B cell (primary cell): ENCODE results near the gene FAM168A. TPM values are rescaled to one million over a fixed set of nuclear protein-coding genes. Genes with fewer than 3 reads are reported as not detected.

Experiments used
- ATAC-seq: fragments of 200-7000 bp; cut with Tn5 transposase; one replicate; pipeline ENCODE4 v1.10.0; 2021; ENCODE audit warnings: low read depth, mild to moderate bottlenecking, moderate number of reproducible peaks, moderate library complexity
- CTCF ChIA-PET: fragments of 350-600 bp; sonication (Branson Sonifier 250); formaldehyde crosslinking; loops from one replicate; lab custom pipeline; 2021; ENCODE audit warnings: antibody characterized with exemption, inconsistent platforms; lab: Charles Lee
- POLR2A ChIA-PET: fragments of 350-600 bp; sonication (Branson Sonifier 250); formaldehyde crosslinking; loops from one replicate; lab custom pipeline; 2021; ENCODE audit warnings: antibody characterized with exemption; lab: Charles Lee
- DNase-seq: peaks from one replicate; pipeline ENCODE4 v3.0.0; 2013
- H2AFZ ChIP-seq: 2 replicates; pipeline ENCODE4 v1.6.1; 2012; ENCODE audit warnings: mild to moderate bottlenecking, low read depth, low read length; ENCODE audit not compliant: insufficient read depth, poor library complexity, severe bottlenecking
- H3K27ac ChIP-seq, 2 donors: 1 replicate in 1 of 2; 2 replicates in 1 of 2; pipeline ENCODE4 v1.5.1; 2012 to 2013; ENCODE audit warnings: low read length in 2 of 2, mild to moderate bottlenecking in 2 of 2, moderate library complexity in 1 of 2
- H3K27me3 ChIP-seq, 4 experiments: fragments of 200-600 bp in 1 of 4; sonication (generic) in 1 of 4; replicated peaks in 1 of 4; 1 replicate in 2 of 4; 2 replicates in 2 of 4; pipeline versions ENCODE4 v1.6.1 to v1.7.0; 2013 to 2016; ENCODE audit warnings: low read length in 3 of 4, mild to moderate bottlenecking in 2 of 4, mixed read lengths in 1 of 4, moderate library complexity in 1 of 4; ENCODE audit not compliant: insufficient read depth in 4 of 4, control insufficient read depth in 3 of 4; ENCODE audit errors: control extremely low read depth in 1 of 4
- H3K36me3 ChIP-seq, 2 experiments: replicated peaks in 1 of 2; 1 replicate in 1 of 2; 2 replicates in 1 of 2; pipeline versions ENCODE4 v1.6.1 to v1.7.1; 2013; ENCODE audit warnings: low read length in 1 of 2; ENCODE audit not compliant: insufficient read depth in 2 of 2, control insufficient read depth in 1 of 2; ENCODE audit errors: control extremely low read depth in 1 of 2, extremely low read depth in 1 of 2
- H3K4me1 ChIP-seq, 2 donors: fragments of 200-600 bp in 1 of 2; sonication (generic) in 1 of 2; 1 replicate in 1 of 2; 2 replicates in 1 of 2; pipeline versions ENCODE4 v1.5.1 to v1.6.1; 2013 to 2017; ENCODE audit warnings: low read length in 2 of 2; ENCODE audit not compliant: control insufficient read depth in 2 of 2, insufficient read depth in 2 of 2
- H3K4me2 ChIP-seq: replicated peaks from 2 replicates; pipeline ENCODE3; 2012; ENCODE audit warnings: mild to moderate bottlenecking, low read depth, low read length; ENCODE audit not compliant: poor library complexity, severe bottlenecking
- H3K4me3 ChIP-seq, 5 experiments: fragments of 200-600 bp in 1 of 5; sonication (generic) in 1 of 5; 1 replicate in 3 of 5; 2 replicates in 2 of 5; pipeline versions ENCODE4 v1.5.1 to v1.7.0; 2011 to 2016; ENCODE audit warnings: low read length in 4 of 5, mild to moderate bottlenecking in 4 of 5, low read depth in 2 of 5, control low read depth in 1 of 5, moderate library complexity in 1 of 5; ENCODE audit not compliant: insufficient read depth in 1 of 5; ENCODE audit errors: control extremely low read depth in 1 of 5, extremely low read depth in 1 of 5
- H3K79me2 ChIP-seq: fragments of 200-600 bp; sonication (generic); one replicate; pipeline ENCODE4 v1.6.0; 2016; ENCODE audit warnings: low read length; ENCODE audit not compliant: control insufficient read depth, insufficient read depth
- H3K9ac ChIP-seq: fragments of 200-600 bp; sonication (generic); 2 replicates; pipeline ENCODE4 v1.6.1; 2017; ENCODE audit warnings: mild to moderate bottlenecking, low read length, moderate library complexity
- H3K9me3 ChIP-seq, 3 donors: one replicate each; pipeline versions ENCODE4 v1.6.1 to v1.7.1; 2013; ENCODE audit warnings: low read length in 2 of 3; ENCODE audit not compliant: control insufficient read depth in 2 of 3, insufficient read depth in 1 of 3; ENCODE audit errors: control extremely low read depth in 1 of 3
- H4K20me1 ChIP-seq: 2 replicates; pipeline ENCODE4 v1.6.0; 2012; ENCODE audit warnings: mild to moderate bottlenecking, low read length; ENCODE audit not compliant: insufficient read depth, control insufficient read depth, poor library complexity, severe bottlenecking
- H3K27ac Mint-ChIP-seq: one replicate; pipeline ENCODE4 v1.8.0; 2021; ENCODE audit warnings: mixed read lengths
- H3K27me3 Mint-ChIP-seq: one replicate; pipeline ENCODE4 v1.8.0; 2021; ENCODE audit warnings: mixed read lengths
- H3K4me1 Mint-ChIP-seq: one replicate; pipeline ENCODE4 v1.8.0; 2021; ENCODE audit warnings: mixed read lengths
- H3K4me3 Mint-ChIP-seq: one replicate; pipeline ENCODE4 v1.8.0; 2021; ENCODE audit warnings: mixed read lengths
- H3K9me3 Mint-ChIP-seq: one replicate; pipeline ENCODE4 v1.8.0; 2022; ENCODE audit warnings: mixed read lengths; ENCODE audit not compliant: insufficient read depth
- CTCF ChIP-seq: fragments of 200-600 bp; IDR thresholded peaks from one replicate; pipeline ENCODE4 v1.8.0; 2022; ENCODE audit warnings: antibody characterized with exemption, mild to moderate bottlenecking
- EZH2 ChIP-seq: IDR thresholded peaks from 2 replicates; pipeline ENCODE4 v1.6.1; 2012; ENCODE audit warnings: borderline replicate concordance, low read depth, mild to moderate bottlenecking, moderate library complexity, low read length; ENCODE audit not compliant: insufficient read depth, poor library complexity, severe bottlenecking
- WGBS: methylation state at CpG from one replicate; pipeline ENCODE4 v1.1.5; 2013; ENCODE audit warnings: missing lambda C conversion rate; ENCODE audit not compliant: insufficient coverage; 5-methylcytosine and 5-hydroxymethylcytosine counted together
- intact Hi-C: fragments of 100-400 bp; cut with micrococcal nuclease; formaldehyde crosslinking; loops from one replicate; pipeline ENCODE4 v1.10.0; 2022
- polyA plus RNA-seq: library from polyadenylated mRNA; depleted of rRNA; stranded (reverse); fragments of >200 nt; gene quantifications from 2 replicates; pipeline ENCODE4 v1.2.3, GENCODE V29; 2012
- total RNA-seq, 2 donors: library from RNA; stranded (reverse); fragments of 120-200 nt in 1 of 2; gene quantifications; 1 replicate in 1 of 2; 2 replicates in 1 of 2; pipeline versions ENCODE4 v1.2.3 to v1.2.4, GENCODE V29; 2013 to 2022

The FAM168A gene
- total and polyA plus RNA-seq, 2 donors (not counting 1 experiment from before 2014, with no cell fraction given): 11.0 to 26.8 TPM

DNA sequence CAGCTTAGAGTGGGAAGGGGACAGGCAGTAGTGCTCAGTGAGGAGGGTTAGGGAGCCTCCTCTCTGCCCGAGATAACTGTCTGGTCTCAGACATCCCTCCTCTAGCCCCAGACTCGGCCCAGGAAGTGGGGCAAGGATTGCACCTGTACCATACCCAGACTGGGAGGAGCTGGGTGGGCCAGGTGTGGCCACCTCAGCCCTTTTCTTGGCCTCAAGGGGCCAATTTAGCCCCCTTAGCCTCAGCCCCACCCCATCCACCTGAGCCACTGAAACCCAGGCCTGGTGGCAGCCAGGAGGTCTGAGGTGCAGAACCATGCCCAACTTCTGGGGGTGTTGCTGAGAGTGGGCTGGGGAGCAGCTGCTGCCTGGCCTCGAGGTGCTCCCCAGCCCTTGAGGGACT lies 215.2 kb downstream of the FAM168A start:
- TF ChIP-seq EZH2 (no peak), CTCF (no peak)
- Mint-ChIP-seq H3K27me3 (no peaks in the 10 kb centered on the region), H3K27ac (peak overlapping the region; percentile 99), H3K4me1 (peaks cover 99% of the 10 kb centered on the region), H3K4me3 (peak overlapping the region; percentile 100), H3K9me3 (no peaks in the 10 kb centered on the region)
- ChIA-PET POLR2A (interaction anchor here (0.7 to 2.2 kb wide), 4 partner anchors 11 to 23 kb away, joined by 3 to 6 read pairs (median 3); no protein-coding TSS in a partner anchor), CTCF (interaction anchor here (0.7 to 13.9 kb wide), 4 partner anchors 10 to 658 kb away, joined by 3 to 311 read pairs (median 49); partner anchors contain the start of gene RELT)
- H3K27me3 ChIP-seq: no peaks in the 10 kb centered on the region
- ATAC-seq (no peak), DNase-seq (no peak)
- peak overlapping the region; percentile 89 for H3K4me2 ChIP-seq
- H4K20me1 ChIP-seq: peaks cover 37% of the 10 kb centered on the region
- peak overlapping the region; percentile 98 for H3K27ac ChIP-seq
- WGBS: 4% methylated on average over 2 of the region's 3 CpGs
- peak overlapping the region; percentile 42 for H3K9ac ChIP-seq
- H3K4me3 ChIP-seq: peak overlapping the region in 4 of 5 experiments; percentile 3 to 25 (median 19)
- H3K36me3 ChIP-seq: peaks cover 0 to 26% of the 10 kb centered on the region in 2 experiments
- intact Hi-C loops: loop anchor here (1.0 to 5.0 kb wide), 3 partner anchors 11 to 230 kb away; no protein-coding TSS in a partner anchor
- no peak overlapping the region for H2AFZ ChIP-seq
- H3K9me3 ChIP-seq: no peaks in the 10 kb centered on the region
- H3K4me1 ChIP-seq: peaks cover 100% of the 10 kb centered on the region in 2 donors
- peaks cover 91% of the 10 kb centered on the region for H3K79me2 ChIP-seq

- H3K27ac Mint-ChIP-seq: peak overlapping the region; percentile 99
- H3K9me3 Mint-ChIP-seq: no peaks in the 10 kb centered on the region
- WGBS: 56% methylated on average over 4 of the region's 7 CpGs
- intact Hi-C loops: loop anchor here (5.0 kb wide), 2 partner anchors 95 to 230 kb away; no protein-coding TSS in a partner anchor
- ChIA-PET CTCF (interaction anchor here (0.7 to 13.9 kb wide), 3 partner anchors 14 to 657 kb away, joined by 3 to 311 read pairs (median 56); partner anchors contain the start of gene RELT), POLR2A (interaction anchor here (0.5 to 2.2 kb wide), 3 partner anchors 20 to 579 kb away, joined by 4 to 6 read pairs (median 5); no protein-coding TSS in a partner anchor)
- Histone ChIP-seq H3K9ac (peak overlapping the region; percentile 42), H4K20me1 (peaks cover 43% of the 10 kb centered on the region), H3K27me3 (no peaks in the 10 kb centered on the region), H3K4me1 (peaks cover 98 to 100% of the 10 kb centered on the region in 2 donors), H3K79me2 (peaks cover 91% of the 10 kb centered on the region), H3K27ac (peak overlapping the region; percentile 98), H3K36me3 (peaks cover 0 to 27% of the 10 kb centered on the region in 2 experiments), H3K4me2 (peak overlapping the region; percentile 89), H3K9me3 (no peaks in the 10 kb centered on the region), H3K4me3 (peak overlapping the region in 4 of 5 experiments; percentile 1 to 25 (median 9)), H2AFZ (no peak overlapping the region)
- ATAC-seq: no peak
- TF ChIP-seq CTCF (no peak), EZH2 (no peak)
- H3K27me3 Mint-ChIP-seq: no peaks in the 10 kb centered on the region
- H3K4me3 Mint-ChIP-seq: peak overlapping the region; percentile 100
- DNase-seq: no peak
- H3K4me1 Mint-ChIP-seq: peaks cover 99% of the 10 kb centered on the region
Measured at GRCh38 chr11:73382183-73382582, 215.7 kb downstream of the FAM168A start.
